ENCODE results near the gene NKAIN4.

The NKAIN4 gene

GRCh38 chr20:63279931-63280330 lies 25.7 kb upstream of the NKAIN4 start:
- TF ChIP-seq CTCF (IDR thresholded peaks at IDR 0.05; ENCODE audit: low read depth, low read length) = no peak
- no peak overlapping the region for H3K4me3 ChIP-seq (ENCODE audit: low read depth, low read length)

GRCh38 chr20:63278661-63279060 lies 24.4 kb upstream of the NKAIN4 start:
- no peak overlapping the region for H3K4me3 ChIP-seq (ENCODE audit: low read depth, low read length)
- no peak for TF ChIP-seq CTCF (IDR thresholded peaks at IDR 0.05; ENCODE audit: low read depth, low read length)

GRCh38 chr20:63277466-63278272 lies 23.4 kb upstream of the NKAIN4 start:
- no peak for TF ChIP-seq CTCF (IDR thresholded peaks at IDR 0.05; ENCODE audit: low read depth, low read length)

GRCh38 chr20:63276956-63277355 lies 22.7 kb upstream of the NKAIN4 start:
- no peak for TF ChIP-seq CTCF (IDR thresholded peaks at IDR 0.05; ENCODE audit: low read depth, low read length)
- no peak overlapping the region for H3K4me3 ChIP-seq (ENCODE audit: low read depth, low read length)

More at GRCh38 chr20:63277466-63278272, 23.4 kb upstream of the NKAIN4 start:
- no peak overlapping the region for H3K4me3 ChIP-seq (ENCODE audit: low read depth, low read length)

GRCh38 chr20:63275825-63276224 lies 21.6 kb upstream of the NKAIN4 start:
- no peak overlapping the region for H3K4me3 ChIP-seq (ENCODE audit: low read depth, low read length)
- TF ChIP-seq CTCF (IDR thresholded peaks at IDR 0.05; ENCODE audit: low read depth, low read length) = no peak

- TF ChIP-seq CTCF (IDR thresholded peaks at IDR 0.05; ENCODE audit: low read depth, low read length) = no peak
- peak overlapping the region; percentile 16 for H3K4me3 ChIP-seq (ENCODE audit: low read depth, low read length)
Observed at GRCh38 chr20:63274381-63275228, 20.3 kb upstream of the NKAIN4 start.

All from WI38 (cell line).